HG02642 (cell line): ENCODE measurements around the gene LRRN2.
"Not testable (repeated sequence)": the region's sequence is repeated elsewhere in the genome, so short reads cannot be mapped to it uniquely, and the experiment has no call there.

Experiments used
- ATAC-seq: cut with Tn5 transposase; IDR thresholded peaks from one replicate; pipeline ENCODE4 v1.9.1; 2021; ENCODE audit warnings: mild to moderate bottlenecking; ENCODE audit not compliant: unreplicated experiment, poor library complexity

Gene LRRN2

GRCh38 chr1:204634260-204634910 is 51.2 kb downstream of the LRRN2 start:
- ATAC-seq = no peak

GRCh38 chr1:204633665-204634064 is 51.9 kb downstream of the LRRN2 start:
- ATAC-seq = no peak

GRCh38 chr1:204630132-204630905 is 55.2 kb downstream of the LRRN2 start:
- no peak for ATAC-seq

GRCh38 chr1:204629459-204629858 is 56.1 kb downstream of the LRRN2 start:
- not testable (repeated sequence) for ATAC-seq

GRCh38 chr1:204628868-204629267 is 56.7 kb downstream of the LRRN2 start:
- ATAC-seq = no peak

GRCh38 chr1:204627436-204627835 is 58.1 kb downstream of the LRRN2 start:
- no peak for ATAC-seq

- no peak for ATAC-seq
Measured at GRCh38 chr1:204626381-204626780, 59.2 kb downstream of the LRRN2 start.

- no peak for ATAC-seq
Measured at GRCh38 chr1:204624631-204625216, 60.8 kb downstream of the LRRN2 start.

- no peak for ATAC-seq
Measured at GRCh38 chr1:204623894-204624361, 61.6 kb downstream of the LRRN2 start.

GRCh38 chr1:204623365-204623893 is 62.1 kb downstream of the LRRN2 start:
- no peak for ATAC-seq

GRCh38 chr1:204621996-204622395 is 63.5 kb downstream of the LRRN2 start:
- ATAC-seq = no peak

- no peak for ATAC-seq
Measured at GRCh38 chr1:204621396-204621795, 64.1 kb downstream of the LRRN2 start.

- no peak for ATAC-seq
Measured at GRCh38 chr1:204619721-204620120, 65.8 kb downstream of the LRRN2 start.

GRCh38 chr1:204618148-204618760 is 67.3 kb downstream of the LRRN2 start:
- no peak for ATAC-seq

- ATAC-seq = no peak
Measured at GRCh38 chr1:204617256-204618147, 68.0 kb downstream of the LRRN2 start.

GRCh38 chr1:204616641-204617040 is 68.9 kb downstream of the LRRN2 start:
- ATAC-seq = no peak

GRCh38 chr1:204615881-204616280 is 69.7 kb downstream of the LRRN2 start:
- no peak for ATAC-seq

GRCh38 chr1:204613636-204614035 is 71.9 kb downstream of the LRRN2 start:
- ATAC-seq = no peak

GRCh38 chr1:204612326-204612725 is 73.2 kb downstream of the LRRN2 start:
- no peak for ATAC-seq

GRCh38 chr1:204611036-204611435 is 74.5 kb downstream of the LRRN2 start:
- no peak for ATAC-seq
